ENCODE data around the gene CYP51A1.
A peak's percentile ranks its signal among the peaks of the same experiment; 100 is the strongest.
"Not testable (repeated sequence)": the region's sequence is repeated elsewhere in the genome, so short reads cannot be mapped to it uniquely, and the experiment has no call there.

The CYP51A1 gene

GRCh38 chr7:92134271-92135051, at the start of gene CYP51A1:
Gene CYP51A1 (minus strand): TSS chr7:92134477. CDS start chr7:92134364, 113 bp downstream.
- DNase-seq, result peak; percentile 90 to 92

DNA sequence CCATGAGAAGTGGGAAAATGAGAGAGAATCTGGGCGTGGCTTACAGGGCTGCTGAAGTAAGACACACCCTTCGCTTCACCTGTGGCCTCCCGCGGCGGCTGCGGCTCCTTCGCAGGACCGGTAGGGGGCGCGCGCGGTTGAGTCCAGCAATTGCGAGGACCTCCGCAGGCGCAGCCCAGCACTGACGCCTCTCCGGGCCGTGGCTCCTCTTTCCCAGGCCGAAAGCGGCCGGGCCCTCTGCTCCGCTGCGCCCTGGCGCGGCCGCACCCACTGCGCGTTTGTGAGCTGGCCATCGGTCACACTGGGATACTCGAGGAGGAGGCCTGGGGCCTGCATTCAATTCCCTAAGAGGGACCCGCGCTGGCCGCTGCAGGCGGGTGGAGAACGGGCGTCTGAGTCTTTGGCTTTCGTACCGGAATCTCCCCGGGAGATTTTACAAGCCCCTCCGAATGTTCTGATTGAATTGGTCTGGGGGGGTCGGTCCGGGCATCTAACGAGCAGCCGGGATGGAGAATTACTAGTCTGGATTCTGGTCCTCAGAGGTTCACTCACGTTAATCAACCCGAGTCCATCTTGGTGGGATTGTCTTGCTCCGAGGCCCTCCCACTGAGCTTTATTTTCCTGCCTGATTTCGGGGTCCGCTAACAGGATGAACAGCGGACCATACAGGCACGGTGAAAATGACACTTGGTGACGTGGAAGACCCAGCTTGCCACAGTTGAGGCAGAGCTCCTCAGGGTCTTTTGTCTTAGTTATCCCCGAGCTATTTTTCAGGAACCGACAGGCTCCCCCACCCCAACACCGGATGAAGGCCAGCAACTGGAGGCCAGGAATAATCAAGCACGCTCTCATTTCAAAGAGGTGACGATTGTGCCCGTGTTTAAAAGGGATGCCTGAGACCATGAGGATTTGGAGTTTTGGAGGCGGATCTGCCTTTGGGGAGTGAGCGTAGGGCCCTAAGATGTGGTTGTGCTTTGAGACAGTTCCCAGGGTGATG, 44.9 kb upstream of the CYP51A1 start, which contains the start of gene LRRD1:
Gene LRRD1 (minus strand): TSS at position 215 of the 997 bp plus-strand sequence. CDS start 13,940 bp downstream, outside the sequence.
- DNase-seq, result peak; percentile 84 to 88

DNA sequence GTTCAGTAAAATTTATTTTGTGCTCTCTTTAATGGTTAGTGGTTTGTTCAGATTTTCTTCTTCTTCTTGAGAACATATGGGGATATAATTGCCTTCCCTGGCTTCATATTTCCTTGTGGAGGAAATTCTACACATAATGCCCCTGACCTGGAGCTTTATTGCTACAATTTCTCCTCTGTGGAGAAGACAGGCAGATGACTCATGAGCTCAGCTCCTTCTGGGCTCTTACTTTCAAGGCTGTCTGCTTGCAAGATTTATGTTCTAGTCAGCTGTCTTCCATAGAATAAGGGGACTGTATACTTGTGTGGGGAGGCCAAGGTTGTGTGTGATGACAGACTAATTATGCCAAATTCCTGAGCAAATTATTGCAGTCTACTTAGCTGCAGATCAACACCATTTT, 43.1 kb upstream of the CYP51A1 start:
- no peak for DNase-seq

GRCh38 chr7:92169529-92169928, 35.3 kb upstream of the CYP51A1 start:
- DNase-seq, result not testable (repeated sequence)

- no peak for DNase-seq
Measured at GRCh38 chr7:92161271-92161670, 27.0 kb upstream of the CYP51A1 start.

GRCh38 chr7:92158660-92159575, 24.6 kb upstream of the CYP51A1 start:
- DNase-seq, result no peak

DNA sequence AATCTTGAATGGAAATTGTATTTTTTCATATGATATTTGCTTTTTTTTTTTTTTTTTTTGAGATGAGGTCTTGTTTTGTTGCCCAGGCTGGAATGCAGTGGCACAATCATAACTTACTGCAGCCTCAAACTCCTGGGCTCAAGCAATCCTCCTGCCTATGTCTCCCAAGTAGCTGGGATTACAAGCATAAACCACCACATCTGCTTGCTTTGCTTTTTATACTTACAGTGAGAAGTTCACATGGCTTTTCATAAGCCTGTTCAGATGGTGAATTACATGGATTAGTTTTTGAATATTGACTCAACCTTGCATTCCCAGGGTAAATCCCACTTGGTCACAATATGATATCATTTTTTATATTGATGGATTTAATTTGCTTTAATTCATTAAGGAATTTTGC, 22.7 kb upstream of the CYP51A1 start:
- DNase-seq, result no peak

DNA sequence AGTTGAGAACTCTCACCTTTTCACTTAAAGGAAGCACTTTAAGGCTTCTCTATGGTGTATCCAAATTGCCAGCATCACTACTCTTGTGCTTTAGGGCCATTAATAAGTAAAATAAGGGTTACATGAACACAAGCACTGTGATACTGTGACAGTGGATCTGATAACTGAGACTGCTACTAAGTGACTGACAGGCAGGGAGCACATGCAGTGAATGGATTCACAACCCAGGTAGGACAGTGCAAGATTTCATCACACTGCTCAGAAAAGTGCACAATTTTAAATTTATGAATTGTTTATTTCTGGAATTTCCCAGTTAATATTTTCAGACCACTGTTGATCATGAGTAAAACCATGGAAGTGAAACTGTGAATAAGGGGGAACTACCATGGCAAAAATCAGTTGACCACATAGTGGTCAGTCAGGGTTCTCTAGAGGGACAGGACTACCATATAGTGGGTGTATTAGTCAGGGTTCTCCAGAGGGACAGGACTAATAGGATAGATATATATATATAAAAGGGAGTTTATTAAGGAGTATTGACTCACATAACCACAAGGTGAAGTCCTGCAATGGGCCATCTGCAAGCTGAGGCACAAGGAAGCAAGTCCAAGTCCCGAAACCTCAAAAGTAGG, 20.9 kb upstream of the CYP51A1 start:
- no peak for DNase-seq

DNA sequence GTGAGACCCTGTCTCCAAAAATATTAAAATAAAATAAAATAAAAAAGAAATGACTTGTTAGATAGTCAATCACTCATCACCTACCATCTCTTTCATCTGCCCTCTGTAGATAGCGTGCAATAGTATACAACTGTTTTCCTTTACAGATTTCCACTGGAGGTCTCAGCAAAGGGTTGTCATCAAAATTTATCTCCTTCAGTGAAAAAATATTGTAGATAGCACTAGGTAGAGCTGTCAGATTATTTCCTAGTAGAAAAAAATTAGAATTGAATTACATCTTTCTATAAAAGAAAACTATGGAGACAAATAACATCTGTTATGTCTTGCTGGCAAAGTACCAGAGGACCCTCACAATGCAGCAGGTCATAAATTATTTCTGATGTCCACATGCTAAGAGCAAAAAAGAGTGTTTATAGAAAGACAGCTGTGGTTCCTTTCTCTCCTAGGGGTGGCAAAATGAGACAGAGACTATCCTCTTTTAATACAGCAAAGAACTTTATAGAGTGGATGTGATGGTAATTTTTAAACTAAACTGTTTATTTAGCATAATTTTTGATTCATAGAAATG, 16.3 kb upstream of the CYP51A1 start:
- no peak for DNase-seq

- no peak for DNase-seq
Measured at GRCh38 chr7:92149736-92150239, 15.5 kb upstream of the CYP51A1 start.

DNA sequence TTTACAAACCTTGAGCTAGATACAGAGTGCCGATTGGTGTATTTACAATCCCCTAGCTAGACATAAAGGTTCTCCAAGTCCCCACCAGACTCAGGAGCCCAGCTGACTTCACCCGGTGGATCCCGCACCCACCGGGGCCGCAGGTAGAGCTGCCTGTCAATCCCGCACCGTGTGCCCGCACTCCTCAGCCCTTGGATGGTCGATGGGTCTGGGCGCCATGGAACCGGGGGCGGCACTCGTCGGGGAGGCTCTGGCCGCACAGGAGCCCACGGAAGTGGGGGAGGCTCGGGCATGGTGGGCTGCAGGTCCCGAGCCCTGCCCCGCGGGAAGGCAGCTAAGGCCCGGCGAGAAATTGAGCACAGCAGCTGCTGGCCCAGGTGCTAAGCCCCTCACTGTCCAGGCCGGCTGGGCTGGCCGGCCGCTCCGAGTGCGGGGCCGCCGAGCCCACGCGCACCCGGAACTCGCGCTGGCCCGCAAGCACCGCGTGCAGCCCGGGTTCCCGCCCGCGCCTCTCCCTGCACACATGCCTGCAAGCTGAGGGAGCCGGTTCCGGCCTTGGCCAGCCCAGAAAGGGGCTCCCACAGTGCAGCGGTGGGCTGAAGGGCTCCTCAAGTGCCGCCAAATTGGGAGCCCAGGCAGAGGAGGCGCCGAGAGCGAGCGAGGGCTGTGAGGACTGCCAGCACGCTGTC, 9.1 kb upstream of the CYP51A1 start:
- DNase-seq, result not testable (repeated sequence)

DNA sequence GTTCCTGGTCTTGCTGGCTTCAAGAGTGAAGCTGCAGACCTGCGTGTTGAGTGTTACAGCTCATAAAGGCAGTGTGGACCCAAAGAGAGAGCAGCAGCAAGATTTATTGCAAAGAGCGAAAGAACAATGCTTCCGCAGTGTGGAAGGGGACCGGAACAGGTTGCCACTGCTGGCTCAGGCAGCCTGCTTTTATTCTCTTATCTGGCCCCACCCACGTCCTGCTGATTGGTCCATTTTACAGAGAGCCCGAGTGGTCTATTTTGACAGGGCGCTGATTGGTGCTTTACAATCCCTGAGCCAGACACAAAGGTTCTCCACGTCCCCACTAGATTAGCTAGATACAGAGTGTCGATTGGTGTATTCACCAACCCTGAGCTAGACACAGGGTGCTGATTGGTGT, 8.5 kb upstream of the CYP51A1 start:
- not testable (repeated sequence) for DNase-seq

- no peak for DNase-seq
Measured at GRCh38 chr7:92141161-92141560, 6.9 kb upstream of the CYP51A1 start.

DNA sequence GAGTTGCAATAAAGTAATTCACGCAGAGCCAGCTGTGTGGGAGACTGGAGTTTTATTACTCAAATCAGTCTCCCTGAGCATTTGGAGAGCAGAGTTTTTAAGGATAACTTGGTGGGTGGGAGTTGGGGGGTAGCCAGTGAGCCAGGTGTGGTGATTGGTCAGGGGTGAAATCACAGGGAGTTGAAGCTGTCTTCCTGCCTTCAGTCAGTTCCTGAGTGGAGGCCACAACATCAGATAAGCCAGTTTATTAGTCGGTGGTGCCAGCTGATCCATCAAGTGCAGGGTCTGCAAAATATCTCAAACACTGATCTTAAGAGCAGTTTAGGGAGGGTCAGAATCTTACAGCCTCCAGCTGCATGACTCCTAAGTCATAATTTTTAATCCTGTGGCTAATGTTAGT, 3.3 kb upstream of the CYP51A1 start:
- DNase-seq, result no peak

DNA sequence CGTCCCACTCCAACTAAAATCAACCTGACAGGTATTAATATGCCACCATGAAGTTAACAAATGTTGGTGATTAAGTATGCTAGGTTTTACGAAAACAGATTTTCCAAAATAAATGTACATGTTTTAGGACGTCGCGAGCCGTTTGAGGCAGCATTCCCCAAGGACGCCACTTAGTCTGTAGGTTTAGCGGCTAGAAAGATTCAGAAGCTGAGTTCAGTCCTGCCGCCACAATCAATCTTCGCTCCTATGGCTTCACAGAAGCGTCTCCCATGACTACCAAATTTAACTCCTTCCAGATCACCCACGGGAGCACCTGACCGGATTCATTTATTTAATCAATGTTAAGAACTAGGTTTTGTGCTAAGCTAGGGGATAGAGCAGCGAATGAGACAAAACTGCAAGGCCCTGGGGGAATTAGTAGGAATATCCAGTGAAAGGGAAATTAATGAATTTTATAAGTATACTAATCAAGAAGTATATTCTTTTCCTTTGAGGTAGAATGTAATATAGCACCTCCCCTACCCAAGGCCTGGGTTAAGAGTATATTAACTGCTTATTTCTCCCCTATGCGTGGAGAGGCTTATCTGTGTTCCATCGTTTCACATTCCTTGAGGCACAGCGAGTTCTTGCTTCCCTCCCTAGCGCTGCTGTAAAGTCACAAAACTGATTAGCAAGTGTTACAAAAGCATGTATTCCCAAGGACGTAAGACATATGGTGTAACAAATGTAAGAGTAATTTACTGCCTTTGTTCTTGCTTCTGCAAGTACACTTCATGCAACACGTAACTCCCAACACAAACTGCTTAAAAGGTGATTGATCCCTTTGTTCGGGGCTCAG, 994 bp upstream of the CYP51A1 start:
- DNase-seq, result no peak

GRCh38 chr7:92133737-92134270, 473 bp downstream of the CYP51A1 start:
- peak; percentile 29 to 38 for DNase-seq

- no peak for DNase-seq
Measured at GRCh38 chr7:92133133-92133736, 1.0 kb downstream of the CYP51A1 start.

DNA sequence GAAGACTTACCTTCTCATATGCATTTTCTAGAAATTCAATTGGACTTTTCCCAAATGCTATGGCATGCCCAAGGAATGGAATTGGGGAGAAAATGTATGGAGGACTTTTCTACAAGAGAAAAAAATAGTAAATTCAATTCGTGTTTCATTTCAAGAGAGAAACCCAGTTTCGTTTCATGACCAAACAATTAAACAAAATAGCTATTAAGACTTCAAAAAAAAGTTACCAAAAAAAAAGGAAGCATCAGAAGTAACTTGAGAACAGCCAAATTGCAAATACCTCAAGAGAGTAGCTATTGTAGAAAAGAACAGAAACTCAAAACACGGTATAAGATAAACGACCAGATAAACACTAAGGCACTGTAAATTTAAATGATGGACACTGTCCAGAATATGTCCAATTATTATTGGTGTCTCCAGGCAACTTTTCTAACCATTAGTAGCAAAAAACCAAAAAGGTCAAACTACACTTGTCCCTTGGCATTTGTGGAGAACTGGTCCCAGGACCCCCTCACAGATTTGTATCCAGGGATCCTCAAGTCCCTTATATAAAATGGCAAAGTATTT, 2.4 kb downstream of the CYP51A1 start:
- no peak for DNase-seq

DNA sequence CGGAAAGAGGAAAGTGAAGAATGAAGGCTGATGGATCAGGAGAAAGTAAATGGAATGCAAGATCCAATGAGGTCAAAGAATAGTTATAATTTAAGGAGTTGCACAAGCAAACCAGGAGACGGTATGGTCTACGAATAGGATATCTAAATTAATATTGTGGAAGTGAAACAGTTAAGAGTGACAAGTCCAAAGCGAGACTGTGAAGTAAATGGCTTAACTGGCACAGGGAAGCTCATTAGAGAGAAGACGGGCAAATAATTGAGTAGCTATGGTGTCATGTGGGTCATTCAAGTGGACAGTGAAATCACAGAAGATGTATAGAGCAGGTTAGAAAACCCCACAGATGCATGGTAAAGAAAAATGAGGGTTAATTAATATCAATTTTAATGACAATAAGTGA, 3.2 kb downstream of the CYP51A1 start:
- no peak for DNase-seq

Measured in activated CD4-positive, alpha-beta T cell treated with anti-CD3 and anti-CD28 coated beads, Interleukin-2, amount 50 U/mL, for 4 hours (primary cell).